Activated CD8-positive, alpha-beta memory T cell treated with anti-CD3 and anti-CD28 coated beads for 4 hours (primary cell): Measurements from ENCODE around the gene PLD3.
A peak's percentile ranks its signal among the peaks of the same experiment; 100 is the strongest.
"Not testable (repeated sequence)": the region's sequence is repeated elsewhere in the genome, so short reads cannot be mapped to it uniquely, and the experiment has no call there.

Source experiments
- DNase-seq, 2 donors: peaks; one replicate each; pipeline ENCODE4 v3.0.0-alpha.2; 2020; ENCODE audit warnings: low read depth in 2 of 2

The PLD3 gene

GRCh38 chr19:40365010-40365409 lies 16.5 kb downstream of the PLD3 start:
- DNase-seq, result no peak

GRCh38 chr19:40365613-40366401 lies 17.3 kb downstream of the PLD3 start:
- DNase-seq, result peak in 1 of 2 donors; percentile 10

- DNase-seq, result no peak
Observed at GRCh38 chr19:40366697-40367561, 18.4 kb downstream of the PLD3 start.

- DNase-seq, result no peak
Observed at GRCh38 chr19:40367577-40368434, 19.3 kb downstream of the PLD3 start.

GRCh38 chr19:40369797-40370196 lies 21.3 kb downstream of the PLD3 start:
- DNase-seq, result no peak

GRCh38 chr19:40370253-40370652 lies 21.8 kb downstream of the PLD3 start:
- DNase-seq, result not testable (repeated sequence)

GRCh38 chr19:40370997-40371801 lies 22.7 kb downstream of the PLD3 start:
- no peak for DNase-seq

- DNase-seq, result no peak
Observed at GRCh38 chr19:40371802-40372122, 23.3 kb downstream of the PLD3 start.

GRCh38 chr19:40374084-40374483 lies 25.6 kb downstream of the PLD3 start:
- DNase-seq, result no peak

GRCh38 chr19:40376286-40376862 lies 27.9 kb downstream of the PLD3 start:
- DNase-seq, result no peak

- DNase-seq, result no peak
Observed at GRCh38 chr19:40377876-40378385, 29.4 kb downstream of the PLD3 start.

GRCh38 chr19:40378509-40378908 lies 30.0 kb downstream of the PLD3 start:
- no peak for DNase-seq

GRCh38 chr19:40379446-40380198 lies 31.1 kb downstream of the PLD3 start:
- DNase-seq, result no peak

GRCh38 chr19:40380199-40381037 lies 31.9 kb downstream of the PLD3 start:
- no peak for DNase-seq

- DNase-seq, result no peak
Observed at GRCh38 chr19:40381321-40381720, 32.8 kb downstream of the PLD3 start.

GRCh38 chr19:40383668-40384248 lies 35.3 kb downstream of the PLD3 start:
- DNase-seq, result no peak

- no peak for DNase-seq
Observed at GRCh38 chr19:40387155-40387554, 38.7 kb downstream of the PLD3 start.

- no peak for DNase-seq
Observed at GRCh38 chr19:40388481-40388880, 40.0 kb downstream of the PLD3 start.
